Measurements from ENCODE around the gene NTN5. TPM values are rescaled to one million over a fixed set of nuclear protein-coding genes. Genes with fewer than 3 reads are reported as not detected.

NTN5 gene
- total and polyA plus RNA-seq, 4 donors, result 0.10 to 2.3 (median 0.90) TPM

Other genes starting within 250 kb of the NTN5 start
- gene GRWD1, start 227.0 kb downstream of the NTN5 start, total RNA-seq, result 10 to 100 TPM; 10.5 to 23.4 TPM
- gene GRWD1, start 227.0 kb downstream of the NTN5 start, polyA plus RNA-seq (ENCODE audit: insufficient read length in 2 of 2), result 10 to 100 TPM; 22.0 to 29.9 TPM
- 1 to 10 TPM in 1 of 2 donors, under 1 TPM in 1; 0.61 to 1.4 TPM for gene KCNJ14, start 217.4 kb downstream of the NTN5 start, total RNA-seq
- gene KCNJ14, start 217.4 kb downstream of the NTN5 start, polyA plus RNA-seq (ENCODE audit: insufficient read length in 2 of 2), result 1 to 10 TPM; 1.2 to 2.1 TPM
- gene CYTH2, start 203.6 kb downstream of the NTN5 start, total RNA-seq, result 10 to 100 TPM; 29.9 to 49.8 TPM
- 100 to 1,000 TPM in 1 of 2 donors, 10 to 100 TPM in 1; 98.0 to 109 TPM for gene CYTH2, start 203.6 kb downstream of the NTN5 start, polyA plus RNA-seq (ENCODE audit: insufficient read length in 2 of 2)
- gene LMTK3, start 161.2 kb downstream of the NTN5 start, total RNA-seq, result 10 to 100 TPM in 1 of 2 donors, 1 to 10 TPM in 1; 8.8 to 10.8 TPM
- 10 to 100 TPM; 65.8 to 76.5 TPM for gene LMTK3, start 161.2 kb downstream of the NTN5 start, polyA plus RNA-seq (ENCODE audit: insufficient read length in 2 of 2)
- gene SULT2B1, start 120.8 kb downstream of the NTN5 start, total RNA-seq, result under 1 TPM in 1 of 2 donors, not detected in 1; 0.39 TPM
- under 1 TPM; 0.48 to 0.90 TPM for gene SULT2B1, start 120.8 kb downstream of the NTN5 start, polyA plus RNA-seq (ENCODE audit: insufficient read length in 2 of 2)
- not detected for gene SPACA4, start 66.3 kb downstream of the NTN5 start, total RNA-seq
- under 1 TPM in 1 of 2 donors, not detected in 1; 0.54 TPM for gene SPACA4, start 66.3 kb downstream of the NTN5 start, polyA plus RNA-seq (ENCODE audit: insufficient read length in 2 of 2)
- gene FAM83E, start 57.9 kb downstream of the NTN5 start, total RNA-seq, result under 1 TPM in 1 of 2 donors, not detected in 1; 0.61 TPM
- under 1 TPM; 0.13 to 0.45 TPM for gene FAM83E, start 57.9 kb downstream of the NTN5 start, polyA plus RNA-seq (ENCODE audit: insufficient read length in 2 of 2)
- 1,000 to 10,000 TPM in 1 of 2 donors, 100 to 1,000 TPM in 1; 747 to 1,623 TPM for gene RPL18, start 53.8 kb downstream of the NTN5 start, total RNA-seq
- gene RPL18, start 53.8 kb downstream of the NTN5 start, polyA plus RNA-seq (ENCODE audit: insufficient read length in 2 of 2), result 1,000 to 10,000 TPM; 1,019 to 1,048 TPM
- 10 to 100 TPM; 10.2 to 11.6 TPM for gene SPHK2, start 53.5 kb downstream of the NTN5 start, total RNA-seq
- gene SPHK2, start 53.5 kb downstream of the NTN5 start, polyA plus RNA-seq (ENCODE audit: insufficient read length in 2 of 2), result 10 to 100 TPM; 36.6 to 39.3 TPM
- 10 to 100 TPM in 1 of 2 donors, 1 to 10 TPM in 1; 6.2 to 16.6 TPM for gene DBP, start 35.6 kb downstream of the NTN5 start, total RNA-seq
- gene DBP, start 35.6 kb downstream of the NTN5 start, polyA plus RNA-seq (ENCODE audit: insufficient read length in 2 of 2), result 10 to 100 TPM; 14.0 to 16.2 TPM
- gene CA11, start 26.8 kb downstream of the NTN5 start, total RNA-seq, result 10 to 100 TPM; 13.3 to 64.7 TPM
- 10 to 100 TPM; 53.6 to 71.7 TPM for gene CA11, start 26.8 kb downstream of the NTN5 start, polyA plus RNA-seq (ENCODE audit: insufficient read length in 2 of 2)
- gene FUT2, start 23.0 kb upstream of the NTN5 start, total RNA-seq, result not detected
- gene FUT2, start 23.0 kb upstream of the NTN5 start, polyA plus RNA-seq (ENCODE audit: insufficient read length in 2 of 2), result 1 to 10 TPM; 2.1 to 6.7 TPM
- 1 to 10 TPM in 1 of 2 donors, under 1 TPM in 1; 0.89 to 2.4 TPM for gene MAMSTR, start 46.7 kb upstream of the NTN5 start, total RNA-seq
- 1 to 10 TPM; 4.1 to 6.6 TPM for gene MAMSTR, start 46.7 kb upstream of the NTN5 start, polyA plus RNA-seq (ENCODE audit: insufficient read length in 2 of 2)
- gene RASIP1, start 67.6 kb upstream of the NTN5 start, total RNA-seq, result 10 to 100 TPM in 1 of 2 donors, 1 to 10 TPM in 1; 2.9 to 11.9 TPM
- 10 to 100 TPM in 1 of 2 donors, 1 to 10 TPM in 1; 8.1 to 11.9 TPM for gene RASIP1, start 67.6 kb upstream of the NTN5 start, polyA plus RNA-seq (ENCODE audit: insufficient read length in 2 of 2)
- under 1 TPM in 1 of 2 donors, not detected in 1; 0.10 TPM for gene IZUMO1, start 73.9 kb upstream of the NTN5 start, total RNA-seq
- 1 to 10 TPM in 1 of 2 donors, under 1 TPM in 1; 0.41 to 1.2 TPM for gene IZUMO1, start 73.9 kb upstream of the NTN5 start, polyA plus RNA-seq (ENCODE audit: insufficient read length in 2 of 2)
- gene FUT1, start 79.6 kb upstream of the NTN5 start, total RNA-seq, result 1 to 10 TPM; 1.9 to 4.4 TPM
- gene FUT1, start 79.6 kb upstream of the NTN5 start, polyA plus RNA-seq (ENCODE audit: insufficient read length in 2 of 2), result 1 to 10 TPM; 2.9 to 3.5 TPM
- not detected for gene FGF21, start 82.5 kb upstream of the NTN5 start, total RNA-seq
- gene FGF21, start 82.5 kb upstream of the NTN5 start, polyA plus RNA-seq (ENCODE audit: insufficient read length in 2 of 2), result not detected
- gene BCAT2, start 138.0 kb upstream of the NTN5 start, total RNA-seq, result 10 to 100 TPM; 14.6 to 39.5 TPM
- 10 to 100 TPM; 26.5 to 36.6 TPM for gene BCAT2, start 138.0 kb upstream of the NTN5 start, polyA plus RNA-seq (ENCODE audit: insufficient read length in 2 of 2)
- gene HSD17B14, start 163.5 kb upstream of the NTN5 start, total RNA-seq, result 10 to 100 TPM in 1 of 2 donors, 1 to 10 TPM in 1; 6.9 to 25.5 TPM
- 10 to 100 TPM; 15.7 to 19.4 TPM for gene HSD17B14, start 163.5 kb upstream of the NTN5 start, polyA plus RNA-seq (ENCODE audit: insufficient read length in 2 of 2)
- 10 to 100 TPM; 11.6 to 32.3 TPM for gene PLEKHA4, start 195.6 kb upstream of the NTN5 start, total RNA-seq
- 10 to 100 TPM; 17.3 to 43.0 TPM for gene PLEKHA4, start 195.6 kb upstream of the NTN5 start, polyA plus RNA-seq (ENCODE audit: insufficient read length in 2 of 2)
- 10 to 100 TPM; 30.6 to 42.5 TPM for gene PPP1R15A, start 199.4 kb upstream of the NTN5 start, total RNA-seq
- gene PPP1R15A, start 199.4 kb upstream of the NTN5 start, polyA plus RNA-seq (ENCODE audit: insufficient read length in 2 of 2), result 10 to 100 TPM; 26.6 to 33.4 TPM
- gene TULP2, start 225.7 kb upstream of the NTN5 start, total RNA-seq, result under 1 TPM; 0.20 to 0.50 TPM
- gene TULP2, start 225.7 kb upstream of the NTN5 start, polyA plus RNA-seq (ENCODE audit: insufficient read length in 2 of 2), result 1 to 10 TPM in 1 of 2 donors, under 1 TPM in 1; 0.84 to 1.4 TPM
- 100 to 1,000 TPM in 1 of 2 donors, 10 to 100 TPM in 1; 94.4 to 149 TPM for gene NUCB1, start 227.3 kb upstream of the NTN5 start, total RNA-seq
- 100 to 1,000 TPM; 166 to 213 TPM for gene NUCB1, start 227.3 kb upstream of the NTN5 start, polyA plus RNA-seq (ENCODE audit: insufficient read length in 2 of 2)